MM.1S (cell line): ENCODE results near the gene ARL15.

ENCODE experiments used
- DNase-seq: peaks from one replicate; pipeline ENCODE4 v3.0.0-alpha.2; 2015
- H2AFZ ChIP-seq: fragments of 300-600 bp; sonication (generic); 2 replicates; pipeline ENCODE4 v1.6.0; 2016; ENCODE audit warnings: antibody characterized with exemption, low read length
- H3F3A ChIP-seq: fragments of 300-600 bp; sonication (generic); 2 replicates; pipeline ENCODE4 v1.6.1; 2016; ENCODE audit warnings: mild to moderate bottlenecking, antibody characterized with exemption, low read length, moderate library complexity, mixed read lengths; ENCODE audit not compliant: insufficient read depth
- H3K27ac ChIP-seq: fragments of 300-600 bp; sonication (generic); 2 replicates; pipeline ENCODE4 v1.5.1; 2016; ENCODE audit warnings: mild to moderate bottlenecking, low read length
- H3K27me3 ChIP-seq: fragments of 300-600 bp; sonication (generic); replicated peaks from 2 replicates; pipeline ENCODE4 v1.6.0; 2016; ENCODE audit warnings: low read length; ENCODE audit not compliant: insufficient read depth
- H3K36me3 ChIP-seq: fragments of 300-600 bp; sonication (generic); replicated peaks from 2 replicates; pipeline ENCODE4 v1.6.1; 2016; ENCODE audit warnings: mild to moderate bottlenecking, low read length, mixed read lengths; ENCODE audit not compliant: insufficient read depth
- H3K4me1 ChIP-seq: fragments of 300-600 bp; sonication (generic); 2 replicates; pipeline ENCODE4 v1.6.1; 2016; ENCODE audit warnings: low read length, mixed read lengths
- H3K4me2 ChIP-seq: fragments of 300-600 bp; sonication (generic); 2 replicates; pipeline ENCODE4 v1.6.0; 2016; ENCODE audit warnings: low read depth, low read length
- H3K4me3 ChIP-seq: fragments of 300-600 bp; sonication (generic); 2 replicates; pipeline ENCODE4 v1.5.1; 2016; ENCODE audit warnings: low read length, mixed read lengths
- H3K79me2 ChIP-seq: fragments of 300-600 bp; sonication (generic); 2 replicates; pipeline ENCODE4 v1.6.1; 2016; ENCODE audit warnings: mixed run types, low read length, mixed read lengths
- H3K9ac ChIP-seq: fragments of 300-600 bp; sonication (generic); 2 replicates; pipeline ENCODE4 v1.6.1; 2016; ENCODE audit warnings: low read length, mixed read lengths
- H3K9me2 ChIP-seq: fragments of 300-600 bp; sonication (generic); replicated peaks from 2 replicates; pipeline ENCODE4 v1.6.1; 2016; ENCODE audit warnings: mild to moderate bottlenecking, low read length, mixed read lengths; ENCODE audit not compliant: insufficient read depth
- H3K9me3 ChIP-seq: fragments of 300-600 bp; sonication (generic); replicated peaks from 2 replicates; pipeline ENCODE4 v1.6.1; 2016; ENCODE audit warnings: mild to moderate bottlenecking, low read length, mixed read lengths; ENCODE audit not compliant: insufficient read depth
- H4K20me1 ChIP-seq: fragments of 300-600 bp; sonication (generic); 2 replicates; pipeline ENCODE4 v1.6.1; 2016; ENCODE audit warnings: mild to moderate bottlenecking, low read length, moderate library complexity, mixed read lengths; ENCODE audit not compliant: insufficient read depth
- CTCF ChIP-seq: fragments of 300-600 bp; sonication (generic); IDR thresholded peaks from 2 replicates; pipeline ENCODE4 v1.5.1; 2016; ENCODE audit warnings: antibody characterized with exemption, low read length, mixed read lengths
- EZH2 ChIP-seq: fragments of 300-600 bp; sonication (generic); optimal IDR thresholded peaks from 2 replicates; pipeline ENCODE3; 2017; ENCODE audit warnings: low read depth, mild to moderate bottlenecking, antibody characterized with exemption, low read length, mixed read lengths
- EZH2phosphoT487 ChIP-seq: fragments of 300-600 bp; sonication (generic); IDR thresholded peaks from 2 replicates; pipeline ENCODE4 v1.6.1; 2018; ENCODE audit warnings: antibody characterized with exemption, low read length

The ARL15 gene

GRCh38 chr5:54205918-54206317 lies 104.5 kb downstream of the ARL15 start:
- TF ChIP-seq EZH2phosphoT487 (no peak), CTCF (no peak), EZH2 (no peak)
- Histone ChIP-seq H3K79me2 (no peaks in the 10 kb centered on the region), H3K4me3 (no peak overlapping the region), H3K9me2 (no peaks in the 10 kb centered on the region), H3K27me3 (no peaks in the 10 kb centered on the region), H3K36me3 (no peaks in the 10 kb centered on the region), H2AFZ (no peak overlapping the region), H3F3A (no peaks in the 10 kb centered on the region), H3K4me1 (no peaks in the 10 kb centered on the region), H4K20me1 (no peaks in the 10 kb centered on the region), H3K9me3 (no peaks in the 10 kb centered on the region), H3K9ac (no peak overlapping the region), H3K4me2 (no peak overlapping the region), H3K27ac (no peak overlapping the region)
- no peak for DNase-seq

GRCh38 chr5:54205453-54205852 lies 104.9 kb downstream of the ARL15 start:
- Histone ChIP-seq H3K27ac (no peak overlapping the region), H3K9me2 (no peaks in the 10 kb centered on the region), H3K9me3 (no peaks in the 10 kb centered on the region), H3K27me3 (no peaks in the 10 kb centered on the region), H3K4me3 (no peak overlapping the region), H3K4me2 (no peak overlapping the region), H3K9ac (no peak overlapping the region), H2AFZ (no peak overlapping the region), H3K36me3 (no peaks in the 10 kb centered on the region), H3K79me2 (no peaks in the 10 kb centered on the region), H3K4me1 (no peaks in the 10 kb centered on the region), H4K20me1 (no peaks in the 10 kb centered on the region), H3F3A (no peaks in the 10 kb centered on the region)
- DNase-seq, result no peak
- TF ChIP-seq CTCF, result no peak
- no peak for TF ChIP-seq EZH2phosphoT487
- no peak for TF ChIP-seq EZH2

GRCh38 chr5:54197018-54197417 lies 113.4 kb downstream of the ARL15 start:
- Histone ChIP-seq H3K9ac (no peak overlapping the region), H3K4me1 (no peaks in the 10 kb centered on the region), H2AFZ (no peak overlapping the region), H3K9me2 (no peaks in the 10 kb centered on the region), H3F3A (no peaks in the 10 kb centered on the region), H3K79me2 (no peaks in the 10 kb centered on the region), H3K27me3 (no peaks in the 10 kb centered on the region), H3K9me3 (no peaks in the 10 kb centered on the region), H3K36me3 (no peaks in the 10 kb centered on the region), H4K20me1 (no peaks in the 10 kb centered on the region), H3K4me2 (no peak overlapping the region), H3K27ac (no peak overlapping the region), H3K4me3 (no peak overlapping the region)
- no peak for TF ChIP-seq EZH2
- DNase-seq, result no peak

GRCh38 chr5:54195701-54196100 lies 114.7 kb downstream of the ARL15 start:
- DNase-seq, result no peak
- H3K36me3 ChIP-seq, result no peaks in the 10 kb centered on the region
- no peak overlapping the region for H3K27ac ChIP-seq
- no peaks in the 10 kb centered on the region for H3K9me2 ChIP-seq
- no peaks in the 10 kb centered on the region for H3F3A ChIP-seq
- H4K20me1 ChIP-seq, result no peaks in the 10 kb centered on the region
- no peak overlapping the region for H3K9ac ChIP-seq
- TF ChIP-seq CTCF (no peak), EZH2phosphoT487 (no peak), EZH2 (no peak)
- H3K9me3 ChIP-seq, result no peaks in the 10 kb centered on the region
- H3K27me3 ChIP-seq, result no peaks in the 10 kb centered on the region
- H2AFZ ChIP-seq, result no peak overlapping the region
- no peak overlapping the region for H3K4me2 ChIP-seq
- H3K4me1 ChIP-seq, result no peaks in the 10 kb centered on the region
- H3K4me3 ChIP-seq, result no peak overlapping the region
- H3K79me2 ChIP-seq, result no peaks in the 10 kb centered on the region
